ENCODE measurements around the gene EPHA4. TPM values are rescaled to one million over a fixed set of nuclear protein-coding genes. Genes with fewer than 3 reads are reported as not detected.

The EPHA4 gene
- polyA plus RNA-seq, 1 donor (not counting 4 experiments of a cell fraction or from before 2014, with no cell fraction given) = 9.0 TPM

GRCh38 chr2:221563270-221563985 is 8.7 kb downstream of the EPHA4 start:
- H3K4me1 ChIP-seq (ENCODE audit: control insufficient read depth, extremely low read depth, insufficient read depth, low read length) = peaks cover 3% of the 10 kb centered on the region
- dilution Hi-C loops (cut with MboI; ENCODE audit: extremely low pct_ligation_motif_present, low sequenced_read_pairs) = no loop called here
- H3K4me3 ChIP-seq (ENCODE audit: control insufficient read depth in 2 of 3, extremely low read depth in 1 of 3, insufficient read depth in 2 of 3, low read depth in 1 of 3, low read length in 3 of 3) = no peak overlapping the region
- H3K4me2 ChIP-seq (ENCODE audit: control insufficient read depth, extremely low read depth, insufficient read depth, low read depth, low read length) = no peak overlapping the region
- TF ChIP-seq EZH2 (IDR thresholded peaks at IDR 0.05; ENCODE audit: low read length) = no peak
- TF ChIP-seq, protein P1, sequence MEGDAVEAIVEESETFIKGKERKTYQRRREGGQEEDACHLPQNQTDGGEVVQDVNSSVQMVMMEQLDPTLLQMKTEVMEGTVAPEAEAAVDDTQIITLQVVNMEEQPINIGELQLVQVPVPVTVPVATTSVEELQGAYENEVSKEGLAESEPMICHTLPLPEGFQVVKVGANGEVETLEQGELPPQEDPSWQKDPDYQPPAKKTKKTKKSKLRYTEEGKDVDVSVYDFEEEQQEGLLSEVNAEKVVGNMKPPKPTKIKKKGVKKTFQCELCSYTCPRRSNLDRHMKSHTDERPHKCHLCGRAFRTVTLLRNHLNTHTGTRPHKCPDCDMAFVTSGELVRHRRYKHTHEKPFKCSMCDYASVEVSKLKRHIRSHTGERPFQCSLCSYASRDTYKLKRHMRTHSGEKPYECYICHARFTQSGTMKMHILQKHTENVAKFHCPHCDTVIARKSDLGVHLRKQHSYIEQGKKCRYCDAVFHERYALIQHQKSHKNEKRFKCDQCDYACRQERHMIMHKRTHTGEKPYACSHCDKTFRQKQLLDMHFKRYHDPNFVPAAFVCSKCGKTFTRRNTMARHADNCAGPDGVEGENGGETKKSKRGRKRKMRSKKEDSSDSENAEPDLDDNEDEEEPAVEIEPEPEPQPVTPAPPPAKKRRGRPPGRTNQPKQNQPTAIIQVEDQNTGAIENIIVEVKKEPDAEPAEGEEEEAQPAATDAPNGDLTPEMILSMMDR (optimal IDR thresholded peaks at IDR 0.05 in 1 of 3, IDR thresholded peaks at IDR 0.05 in 1 of 3, conservative IDR thresholded peaks at IDR 0.05 in 1 of 3; ENCODE audit: extremely low read depth in 1 of 3, insufficient read depth in 2 of 3, low read length in 3 of 3) = no peak
- DNase-seq (ENCODE audit: low read depth, low spot score) = no peak
- no peaks in the 10 kb centered on the region for H3K36me3 ChIP-seq (ENCODE audit: control insufficient read depth in 2 of 2, extremely low read depth in 1 of 2, insufficient read depth in 2 of 2, low read length in 2 of 2)
- H3K27ac ChIP-seq (ENCODE audit: control insufficient read depth, insufficient read depth, low read length) = no peak overlapping the region
- H3K79me2 ChIP-seq (ENCODE audit: control insufficient read depth, insufficient read depth, low read length) = no peaks in the 10 kb centered on the region
- no peaks in the 10 kb centered on the region for H3K9me3 ChIP-seq (ENCODE audit: control insufficient read depth, low read depth, low read length)
- no peak for FAIRE-seq
- no peaks in the 10 kb centered on the region for H3K9me1 ChIP-seq (ENCODE audit: control insufficient read depth, extremely low read depth, insufficient read depth, low read length)
- no peak overlapping the region for H2AFZ ChIP-seq (ENCODE audit: control insufficient read depth, low read length)
- no peaks in the 10 kb centered on the region for H4K20me1 ChIP-seq (ENCODE audit: control insufficient read depth, extremely low read depth, insufficient read depth, low read length)
- H3K27me3 ChIP-seq (ENCODE audit: control insufficient read depth, extremely low read depth, insufficient read depth, low read length) = no peaks in the 10 kb centered on the region
- H3K9ac ChIP-seq (ENCODE audit: control insufficient read depth, extremely low read depth, insufficient read depth, low read length) = no peak overlapping the region

GRCh38 chr2:221562226-221562625 is 9.9 kb downstream of the EPHA4 start:
- Histone ChIP-seq H3K9me3 (ENCODE audit: control insufficient read depth, low read depth, low read length) (no peaks in the 10 kb centered on the region), H3K9ac (ENCODE audit: control insufficient read depth, extremely low read depth, insufficient read depth, low read length) (no peak overlapping the region), H2AFZ (ENCODE audit: control insufficient read depth, low read length) (no peak overlapping the region), H3K79me2 (ENCODE audit: control insufficient read depth, insufficient read depth, low read length) (no peaks in the 10 kb centered on the region), H3K27me3 (ENCODE audit: control insufficient read depth, extremely low read depth, insufficient read depth, low read length) (no peaks in the 10 kb centered on the region), H3K36me3 (ENCODE audit: control insufficient read depth in 2 of 2, extremely low read depth in 1 of 2, insufficient read depth in 2 of 2, low read length in 2 of 2) (no peaks in the 10 kb centered on the region), H3K4me1 (ENCODE audit: control insufficient read depth, extremely low read depth, insufficient read depth, low read length) (peaks cover 3% of the 10 kb centered on the region), H4K20me1 (ENCODE audit: control insufficient read depth, extremely low read depth, insufficient read depth, low read length) (no peaks in the 10 kb centered on the region), H3K4me3 (ENCODE audit: control insufficient read depth in 2 of 3, extremely low read depth in 1 of 3, insufficient read depth in 2 of 3, low read depth in 1 of 3, low read length in 3 of 3) (no peak overlapping the region), H3K4me2 (ENCODE audit: control insufficient read depth, extremely low read depth, insufficient read depth, low read depth, low read length) (no peak overlapping the region), H3K9me1 (ENCODE audit: control insufficient read depth, extremely low read depth, insufficient read depth, low read length) (no peaks in the 10 kb centered on the region), H3K27ac (ENCODE audit: control insufficient read depth, insufficient read depth, low read length) (no peak overlapping the region)
- DNase-seq (ENCODE audit: low read depth, low spot score) (no peak), FAIRE-seq (no peak)
- no peak for TF ChIP-seq EZH2 (IDR thresholded peaks at IDR 0.05; ENCODE audit: low read length)
- dilution Hi-C loops (cut with MboI; ENCODE audit: extremely low pct_ligation_motif_present, low sequenced_read_pairs) = no loop called here

- Histone ChIP-seq H4K20me1 (ENCODE audit: control insufficient read depth, extremely low read depth, insufficient read depth, low read length) (no peaks in the 10 kb centered on the region), H3K27me3 (ENCODE audit: control insufficient read depth, extremely low read depth, insufficient read depth, low read length) (no peaks in the 10 kb centered on the region), H3K4me3 (ENCODE audit: control insufficient read depth in 2 of 3, extremely low read depth in 1 of 3, insufficient read depth in 2 of 3, low read depth in 1 of 3, low read length in 3 of 3) (no peak overlapping the region), H3K9ac (ENCODE audit: control insufficient read depth, extremely low read depth, insufficient read depth, low read length) (no peak overlapping the region), H3K4me2 (ENCODE audit: control insufficient read depth, extremely low read depth, insufficient read depth, low read depth, low read length) (no peak overlapping the region), H2AFZ (ENCODE audit: control insufficient read depth, low read length) (no peak overlapping the region), H3K27ac (ENCODE audit: control insufficient read depth, insufficient read depth, low read length) (no peak overlapping the region), H3K9me1 (ENCODE audit: control insufficient read depth, extremely low read depth, insufficient read depth, low read length) (no peaks in the 10 kb centered on the region), H3K4me1 (ENCODE audit: control insufficient read depth, extremely low read depth, insufficient read depth, low read length) (peaks cover 3% of the 10 kb centered on the region), H3K9me3 (ENCODE audit: control insufficient read depth, low read depth, low read length) (no peaks in the 10 kb centered on the region), H3K36me3 (ENCODE audit: control insufficient read depth in 2 of 2, extremely low read depth in 1 of 2, insufficient read depth in 2 of 2, low read length in 2 of 2) (no peaks in the 10 kb centered on the region), H3K79me2 (ENCODE audit: control insufficient read depth, insufficient read depth, low read length) (no peaks in the 10 kb centered on the region)
- FAIRE-seq (no peak), DNase-seq (ENCODE audit: low read depth, low spot score) (no peak)
- dilution Hi-C loops (cut with MboI; ENCODE audit: extremely low pct_ligation_motif_present, low sequenced_read_pairs) = no loop called here
- TF ChIP-seq EZH2 (IDR thresholded peaks at IDR 0.05; ENCODE audit: low read length) = no peak
- TF ChIP-seq, protein P1 (optimal IDR thresholded peaks at IDR 0.05 in 1 of 3, IDR thresholded peaks at IDR 0.05 in 1 of 3, conservative IDR thresholded peaks at IDR 0.05 in 1 of 3; ENCODE audit: extremely low read depth in 1 of 3, insufficient read depth in 2 of 3, low read length in 3 of 3) = no peak
Measured at GRCh38 chr2:221561770-221562169, 10.3 kb downstream of the EPHA4 start.

Data from keratinocyte (primary cell).